Measurements from ENCODE around the gene BCAS4. TPM values are rescaled to one million over a fixed set of nuclear protein-coding genes. Genes with fewer than 3 reads are reported as not detected.

BCAS4 gene
- total RNA-seq, 1 experiment from 2014 or later: 34.8 TPM

DNA sequence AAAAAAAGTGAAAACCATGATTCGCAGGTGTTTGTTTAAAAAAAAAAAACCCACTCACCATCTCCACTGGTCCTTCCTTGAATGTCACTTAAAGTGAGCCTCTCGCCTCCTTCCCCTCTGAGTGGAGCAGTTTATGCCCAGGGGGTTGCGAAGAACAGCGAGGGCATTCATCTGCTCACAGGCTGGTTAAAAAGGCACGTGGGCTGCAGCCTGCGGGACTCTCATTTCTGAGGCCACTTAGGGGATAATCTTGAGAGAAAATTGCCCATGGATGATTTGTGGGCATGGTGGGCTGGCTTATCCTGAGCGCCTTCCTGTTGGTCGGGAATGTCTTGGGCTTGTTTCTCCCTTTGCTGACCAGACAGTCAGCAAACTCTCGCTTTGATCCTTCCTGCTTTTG, 18.9 kb downstream of the BCAS4 start:
- POLR2A ChIA-PET: no interaction called here
- intact Hi-C loops (cut with micrococcal nuclease; ENCODE audit: unreplicated experiment): no loop called here
- no peaks in the 10 kb centered on the region for H3K4me1 ChIP-seq (ENCODE audit: control insufficient read depth, insufficient read depth, low read length)
- TF ChIP-seq, protein P1, sequence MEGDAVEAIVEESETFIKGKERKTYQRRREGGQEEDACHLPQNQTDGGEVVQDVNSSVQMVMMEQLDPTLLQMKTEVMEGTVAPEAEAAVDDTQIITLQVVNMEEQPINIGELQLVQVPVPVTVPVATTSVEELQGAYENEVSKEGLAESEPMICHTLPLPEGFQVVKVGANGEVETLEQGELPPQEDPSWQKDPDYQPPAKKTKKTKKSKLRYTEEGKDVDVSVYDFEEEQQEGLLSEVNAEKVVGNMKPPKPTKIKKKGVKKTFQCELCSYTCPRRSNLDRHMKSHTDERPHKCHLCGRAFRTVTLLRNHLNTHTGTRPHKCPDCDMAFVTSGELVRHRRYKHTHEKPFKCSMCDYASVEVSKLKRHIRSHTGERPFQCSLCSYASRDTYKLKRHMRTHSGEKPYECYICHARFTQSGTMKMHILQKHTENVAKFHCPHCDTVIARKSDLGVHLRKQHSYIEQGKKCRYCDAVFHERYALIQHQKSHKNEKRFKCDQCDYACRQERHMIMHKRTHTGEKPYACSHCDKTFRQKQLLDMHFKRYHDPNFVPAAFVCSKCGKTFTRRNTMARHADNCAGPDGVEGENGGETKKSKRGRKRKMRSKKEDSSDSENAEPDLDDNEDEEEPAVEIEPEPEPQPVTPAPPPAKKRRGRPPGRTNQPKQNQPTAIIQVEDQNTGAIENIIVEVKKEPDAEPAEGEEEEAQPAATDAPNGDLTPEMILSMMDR (IDR thresholded peaks at IDR 0.05): no peak
- ATAC-seq: no peak
- CTCF ChIA-PET: no interaction called here
- H3K4me3 ChIP-seq (ENCODE audit: low read depth in 2 of 2, low read length in 2 of 2): no peak overlapping the region
- H3K36me3 ChIP-seq (ENCODE audit: control insufficient read depth, insufficient read depth, low read length): no peaks in the 10 kb centered on the region
- DNase-seq (ENCODE audit: low read depth, low spot score): no peak
- no peak overlapping the region for H3K27ac ChIP-seq (ENCODE audit: low read length)
- no TSS peak for BruUV-seq (replicated peaks)
- no peaks in the 10 kb centered on the region for H3K27me3 ChIP-seq (ENCODE audit: control insufficient read depth, insufficient read depth, low read length)
- no peaks in the 10 kb centered on the region for H3K9me3 ChIP-seq (ENCODE audit: control insufficient read depth, insufficient read depth, low read depth, low read length)
- in situ Hi-C loops (cut with HindIII; ENCODE audit: low pct_unique_long_range_greater_than_20kb, low sequenced_read_pairs): no loop called here

DNA sequence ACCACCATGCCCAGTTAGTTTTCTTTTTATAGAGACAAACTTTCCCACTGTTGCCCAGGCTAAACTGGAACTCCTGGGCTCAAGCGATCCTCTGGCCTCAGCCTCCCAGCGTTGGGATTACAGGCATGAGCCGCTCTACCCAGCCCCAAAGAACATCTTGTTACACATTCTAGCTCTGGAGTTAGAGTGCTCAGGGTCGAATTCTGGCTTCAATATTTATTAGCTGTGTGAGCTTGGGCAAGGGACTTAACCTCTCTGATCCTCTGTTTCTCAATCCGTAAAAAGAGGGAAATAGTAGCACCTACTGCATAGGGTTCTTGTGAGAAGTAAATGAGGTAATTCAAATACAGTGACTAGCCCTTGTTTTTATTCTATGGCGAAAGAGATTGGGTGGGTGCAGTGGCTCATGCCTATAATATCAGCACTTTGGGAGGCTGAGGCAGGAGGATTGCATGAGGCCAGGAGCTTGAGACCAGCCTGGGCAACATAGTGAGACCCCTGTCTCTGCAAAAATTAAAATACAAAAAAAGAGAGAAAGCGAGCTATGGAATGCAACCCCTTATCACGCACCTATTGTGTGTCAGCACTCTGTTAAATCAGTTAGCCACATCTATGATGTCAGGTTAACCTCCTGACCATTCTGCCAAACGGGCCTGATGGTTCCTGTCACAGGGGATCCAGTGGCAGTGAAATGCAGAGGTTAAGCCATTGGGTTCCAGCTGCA, 19.7 kb downstream of the BCAS4 start:
- no peaks in the 10 kb centered on the region for H3K27me3 ChIP-seq (ENCODE audit: control insufficient read depth, insufficient read depth, low read length)
- DNase-seq (ENCODE audit: low read depth, low spot score): no peak
- ChIA-PET CTCF (no interaction called here), POLR2A (interaction anchor here (0.8 kb wide), 1 partner anchor 12 kb away, joined by 3 read pairs; no protein-coding TSS in a partner anchor)
- in situ Hi-C loops (cut with HindIII; ENCODE audit: low pct_unique_long_range_greater_than_20kb, low sequenced_read_pairs): no loop called here
- no TSS peak for BruUV-seq (replicated peaks)
- no peak overlapping the region for H3K27ac ChIP-seq (ENCODE audit: low read length)
- H3K9me3 ChIP-seq (ENCODE audit: control insufficient read depth, insufficient read depth, low read depth, low read length): no peaks in the 10 kb centered on the region
- ATAC-seq: peak; percentile 19; the same call in 1 of the 2 replicates
- no peaks in the 10 kb centered on the region for H3K4me1 ChIP-seq (ENCODE audit: control insufficient read depth, insufficient read depth, low read length)
- no peaks in the 10 kb centered on the region for H3K36me3 ChIP-seq (ENCODE audit: control insufficient read depth, insufficient read depth, low read length)
- TF ChIP-seq, protein P2, sequence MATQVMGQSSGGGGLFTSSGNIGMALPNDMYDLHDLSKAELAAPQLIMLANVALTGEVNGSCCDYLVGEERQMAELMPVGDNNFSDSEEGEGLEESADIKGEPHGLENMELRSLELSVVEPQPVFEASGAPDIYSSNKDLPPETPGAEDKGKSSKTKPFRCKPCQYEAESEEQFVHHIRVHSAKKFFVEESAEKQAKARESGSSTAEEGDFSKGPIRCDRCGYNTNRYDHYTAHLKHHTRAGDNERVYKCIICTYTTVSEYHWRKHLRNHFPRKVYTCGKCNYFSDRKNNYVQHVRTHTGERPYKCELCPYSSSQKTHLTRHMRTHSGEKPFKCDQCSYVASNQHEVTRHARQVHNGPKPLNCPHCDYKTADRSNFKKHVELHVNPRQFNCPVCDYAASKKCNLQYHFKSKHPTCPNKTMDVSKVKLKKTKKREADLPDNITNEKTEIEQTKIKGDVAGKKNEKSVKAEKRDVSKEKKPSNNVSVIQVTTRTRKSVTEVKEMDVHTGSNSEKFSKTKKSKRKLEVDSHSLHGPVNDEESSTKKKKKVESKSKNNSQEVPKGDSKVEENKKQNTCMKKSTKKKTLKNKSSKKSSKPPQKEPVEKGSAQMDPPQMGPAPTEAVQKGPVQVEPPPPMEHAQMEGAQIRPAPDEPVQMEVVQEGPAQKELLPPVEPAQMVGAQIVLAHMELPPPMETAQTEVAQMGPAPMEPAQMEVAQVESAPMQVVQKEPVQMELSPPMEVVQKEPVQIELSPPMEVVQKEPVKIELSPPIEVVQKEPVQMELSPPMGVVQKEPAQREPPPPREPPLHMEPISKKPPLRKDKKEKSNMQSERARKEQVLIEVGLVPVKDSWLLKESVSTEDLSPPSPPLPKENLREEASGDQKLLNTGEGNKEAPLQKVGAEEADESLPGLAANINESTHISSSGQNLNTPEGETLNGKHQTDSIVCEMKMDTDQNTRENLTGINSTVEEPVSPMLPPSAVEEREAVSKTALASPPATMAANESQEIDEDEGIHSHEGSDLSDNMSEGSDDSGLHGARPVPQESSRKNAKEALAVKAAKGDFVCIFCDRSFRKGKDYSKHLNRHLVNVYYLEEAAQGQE (IDR thresholded peaks at IDR 0.05; ENCODE audit: insufficient read depth in 1 of 2, low read depth in 2 of 2, low read length in 1 of 2): no peak
- TF ChIP-seq POLR2AphosphoS5 (IDR thresholded peaks at IDR 0.05; ENCODE audit: low read depth, low read length) (no peak), TCF7L2 (IDR thresholded peaks at IDR 0.05; ENCODE audit: low read depth, low read length) (no peak), SIN3A (IDR thresholded peaks at IDR 0.05; ENCODE audit: borderline replicate concordance, insufficient read depth, low read depth, low read length) (no peak)
- TF ChIP-seq, protein P1 (IDR thresholded peaks at IDR 0.05): no peak
- H3K4me3 ChIP-seq (ENCODE audit: low read depth in 2 of 2, low read length in 2 of 2): no peak overlapping the region
- intact Hi-C loops (cut with micrococcal nuclease; ENCODE audit: unreplicated experiment): no loop called here

Measured in Panc1 (cell line).